Activated naive CD8-positive, alpha-beta T cell treated with anti-CD3 and anti-CD28 coated beads, Interleukin-2, amount 10 ng/mL, durations not matched to agents 7 days and 5 days (primary cell): Measurements from ENCODE around the gene TFDP1. TPM values are rescaled to one million over a fixed set of nuclear protein-coding genes. Genes with fewer than 3 reads are reported as not detected.
"Not testable (repeated sequence)": the region's sequence is repeated elsewhere in the genome, so short reads cannot be mapped to it uniquely, and the experiment has no call there.

Source experiments
- ATAC-seq: fragments of 150-1000 bp; cut with Tn5 transposase; one replicate; pipeline ENCODE4 v1.10.0; 2021; ENCODE audit warnings: low read depth, moderate library complexity
- POLR2A ChIA-PET: fragments of 350-600 bp; sonication (Branson Sonifier 250); formaldehyde crosslinking; loops from one replicate; lab custom pipeline; 2021; ENCODE audit warnings: antibody characterized with exemption; lab: Charles Lee
- DNase-seq: peaks from one replicate; pipeline ENCODE4 v3.0.0; 2021
- H3K27ac Mint-ChIP-seq: one replicate; pipeline ENCODE4 v1.8.0; 2022; ENCODE audit warnings: mild to moderate bottlenecking, mixed read lengths
- H3K27me3 Mint-ChIP-seq: one replicate; pipeline ENCODE4 v1.8.0; 2022; ENCODE audit warnings: mild to moderate bottlenecking, moderate library complexity, mixed read lengths
- H3K36me3 Mint-ChIP-seq: one replicate; pipeline ENCODE4 v1.8.0; 2021; ENCODE audit warnings: mild to moderate bottlenecking, mixed read lengths
- H3K4me1 Mint-ChIP-seq: one replicate; pipeline ENCODE4 v1.8.0; 2021; ENCODE audit warnings: mixed read lengths
- H3K4me3 Mint-ChIP-seq: one replicate; pipeline ENCODE4 v1.8.0; 2022; ENCODE audit warnings: mild to moderate bottlenecking, moderate library complexity, mixed read lengths
- H3K9me3 Mint-ChIP-seq: one replicate; pipeline ENCODE4 v1.8.0; 2021; ENCODE audit warnings: mixed read lengths
- total RNA-seq, 2 experiments: library from RNA; stranded (reverse); gene quantifications; one replicate each; pipeline ENCODE4 v1.2.3, GENCODE V29; 2021

Gene TFDP1
- total RNA-seq, 2 experiments from 2014 or later, result 103 to 117 TPM

DNA sequence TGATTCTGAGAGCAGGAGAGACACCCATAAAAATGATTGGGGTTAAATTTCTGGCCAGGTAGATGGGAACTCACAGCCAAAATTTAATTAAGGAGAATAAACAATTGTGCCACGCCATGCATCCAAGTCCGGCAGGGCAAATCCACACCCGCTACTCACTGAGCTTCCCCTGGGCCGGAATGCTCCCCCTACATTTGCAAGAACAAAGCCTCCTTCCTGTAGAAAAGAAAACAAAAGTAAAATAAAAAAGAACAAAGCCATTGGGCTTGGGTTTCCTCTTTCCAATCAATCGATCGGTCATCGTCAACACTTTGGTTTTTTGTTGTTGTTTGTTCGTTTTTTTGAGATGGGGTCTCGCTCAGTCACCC lies 30.2 kb upstream of the TFDP1 start:
- no peak for DNase-seq
- POLR2A ChIA-PET, result no interaction called here
- Mint-ChIP-seq H3K36me3 (peaks cover 6% of the 10 kb centered on the region), H3K9me3 (no peaks in the 10 kb centered on the region), H3K27ac (no peak overlapping the region), H3K27me3 (no peaks in the 10 kb centered on the region), H3K4me1 (no peaks in the 10 kb centered on the region), H3K4me3 (no peak overlapping the region)
- ATAC-seq, result no peak

DNA sequence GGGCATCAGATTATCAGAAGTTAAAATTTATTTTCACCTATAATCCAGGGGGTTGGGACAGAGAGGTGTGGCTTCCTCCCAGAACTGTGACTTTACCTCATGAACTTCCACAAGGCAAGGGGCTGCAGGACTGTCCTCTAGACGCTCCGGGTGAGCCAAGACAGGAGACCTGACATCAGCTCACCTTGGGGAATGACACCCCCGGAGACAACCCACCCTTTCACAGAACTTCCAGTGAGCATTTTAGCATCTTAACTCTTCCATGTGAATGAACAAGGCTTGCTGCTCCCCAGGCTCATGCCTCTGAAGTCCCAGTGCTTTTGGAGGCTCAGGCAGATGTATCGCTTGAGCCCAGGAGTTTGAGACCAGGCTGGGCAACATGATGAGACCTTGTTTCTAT lies 29.4 kb upstream of the TFDP1 start:
- DNase-seq, result no peak
- Mint-ChIP-seq H3K36me3 (peaks cover 6% of the 10 kb centered on the region), H3K9me3 (no peaks in the 10 kb centered on the region), H3K4me3 (no peak overlapping the region), H3K4me1 (no peaks in the 10 kb centered on the region), H3K27me3 (no peaks in the 10 kb centered on the region), H3K27ac (no peak overlapping the region)
- ATAC-seq, result no peak
- POLR2A ChIA-PET, result no interaction called here

DNA sequence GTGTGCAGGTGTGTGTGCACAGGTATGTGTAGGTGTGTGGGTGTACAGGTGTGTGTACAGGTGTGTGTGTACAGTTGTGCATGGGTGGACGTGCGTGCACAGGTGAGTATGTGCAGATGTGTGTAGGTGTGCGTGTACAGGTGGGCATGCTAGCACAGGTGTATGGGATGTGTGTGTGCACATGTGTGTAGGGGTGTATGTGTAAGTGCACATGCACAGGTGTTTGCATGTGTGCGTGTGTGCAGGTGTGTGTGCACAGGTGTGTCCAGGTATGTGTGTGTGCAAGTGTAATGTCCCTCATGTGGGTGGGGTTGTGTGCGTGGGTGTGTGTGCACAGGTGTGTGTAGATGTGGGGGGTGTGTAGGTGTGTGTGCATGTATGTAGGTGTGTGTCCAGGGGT lies 27.5 kb upstream of the TFDP1 start:
- Mint-ChIP-seq H3K9me3 (no peaks in the 10 kb centered on the region), H3K27ac (no peak overlapping the region), H3K4me1 (no peaks in the 10 kb centered on the region), H3K4me3 (no peak overlapping the region), H3K36me3 (no peaks in the 10 kb centered on the region), H3K27me3 (peaks cover 3% of the 10 kb centered on the region)
- POLR2A ChIA-PET, result no interaction called here
- DNase-seq (peak; percentile 14), ATAC-seq (no peak)

DNA sequence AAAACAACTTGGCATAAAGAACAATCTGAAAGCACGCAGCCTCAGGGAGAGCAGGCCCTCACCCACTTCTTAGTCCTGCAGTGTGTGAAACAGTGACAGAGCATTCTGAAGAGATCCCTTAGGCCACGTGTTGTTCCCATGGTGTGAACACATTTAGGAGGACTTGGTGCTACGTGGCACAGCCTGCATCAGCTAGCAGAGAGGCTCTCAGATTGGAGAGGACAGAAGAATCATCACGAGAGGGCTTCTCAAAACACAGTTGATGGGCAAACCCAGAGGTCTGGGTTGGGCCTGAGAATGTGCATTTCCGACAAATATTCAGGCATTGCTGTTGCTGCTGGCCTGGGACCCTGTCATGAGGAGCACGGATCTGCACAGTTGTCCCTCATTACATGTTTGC lies 26.1 kb upstream of the TFDP1 start:
- no peak for ATAC-seq
- no peaks in the 10 kb centered on the region for H3K9me3 Mint-ChIP-seq

DNA sequence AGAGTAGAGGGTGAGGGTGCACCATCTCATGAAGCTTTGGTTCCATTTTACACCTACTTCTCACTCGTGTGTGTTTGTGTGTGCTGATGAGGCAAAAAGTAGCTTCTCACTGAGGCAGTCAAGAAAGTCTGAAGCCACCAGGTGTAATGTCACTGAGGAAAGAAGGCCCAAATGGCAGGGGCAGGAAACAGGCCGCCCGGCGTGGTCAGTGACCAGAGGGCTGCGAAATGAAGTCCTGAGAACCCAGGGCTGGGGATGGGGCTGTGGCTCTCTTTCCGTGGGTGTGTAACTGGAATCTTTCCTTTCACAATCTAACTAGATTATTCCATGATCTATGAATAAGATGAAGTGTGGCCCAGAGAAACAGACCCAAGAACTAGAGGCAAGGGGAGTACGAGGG lies 25.5 kb upstream of the TFDP1 start:
- H3K36me3 Mint-ChIP-seq, result no peaks in the 10 kb centered on the region
- ATAC-seq (no peak), DNase-seq (no peak)
- POLR2A ChIA-PET, result no interaction called here
- peaks cover 8% of the 10 kb centered on the region for H3K27me3 Mint-ChIP-seq
- peaks cover 2% of the 10 kb centered on the region for H3K4me1 Mint-ChIP-seq
- H3K9me3 Mint-ChIP-seq, result no peaks in the 10 kb centered on the region
- H3K4me3 Mint-ChIP-seq, result no peak overlapping the region
- no peak overlapping the region for H3K27ac Mint-ChIP-seq

More for the DNA sequence above, 26.1 kb upstream of the TFDP1 start:
- DNase-seq, result peak; percentile 12
- peak overlapping the region; percentile 0 for H3K27ac Mint-ChIP-seq
- peaks cover 8% of the 10 kb centered on the region for H3K27me3 Mint-ChIP-seq
- H3K4me3 Mint-ChIP-seq, result no peak overlapping the region
- no peaks in the 10 kb centered on the region for H3K36me3 Mint-ChIP-seq
- POLR2A ChIA-PET, result no interaction called here
- peaks cover 2% of the 10 kb centered on the region for H3K4me1 Mint-ChIP-seq

DNA sequence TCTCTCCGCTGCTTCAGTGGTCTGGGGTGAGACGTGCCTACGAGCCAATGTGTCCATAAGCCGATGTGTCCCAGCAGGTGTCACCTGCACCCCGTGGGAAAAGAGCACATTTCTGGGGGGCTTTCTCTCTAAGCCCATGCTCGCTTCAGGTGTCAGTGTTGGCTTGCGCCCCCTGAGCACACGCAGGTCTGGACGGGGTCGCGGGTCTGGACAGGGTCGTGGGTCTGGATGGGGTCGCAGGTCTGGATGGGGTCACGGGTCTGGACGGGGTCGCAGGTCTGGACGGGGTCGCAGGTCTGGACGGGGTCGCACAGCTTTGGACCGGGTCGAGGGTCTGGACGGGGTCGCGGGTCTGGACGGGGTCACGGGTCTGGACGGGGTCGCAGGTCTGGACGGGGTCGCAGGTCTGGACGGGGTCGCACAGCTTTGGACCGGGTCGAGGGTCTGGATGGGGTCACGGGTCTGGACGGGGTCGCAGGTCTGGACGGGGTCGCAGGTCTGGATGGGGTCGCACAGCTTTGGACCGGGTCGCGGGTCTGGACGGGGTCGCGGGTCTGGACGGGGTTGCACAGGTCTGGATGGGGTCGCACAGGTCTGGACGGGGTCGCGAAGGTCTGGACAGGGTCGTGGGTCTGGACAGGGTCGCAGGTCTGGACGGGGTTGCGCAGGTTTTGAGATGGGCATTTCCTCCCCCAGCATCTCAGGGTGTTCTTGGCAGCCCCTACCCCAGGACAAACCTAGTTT lies 24.5 kb upstream of the TFDP1 start:
- Mint-ChIP-seq H3K4me1 (peaks cover 2% of the 10 kb centered on the region), H3K4me3 (no peak overlapping the region), H3K27me3 (peaks cover 8% of the 10 kb centered on the region), H3K9me3 (no peaks in the 10 kb centered on the region), H3K27ac (no peak overlapping the region), H3K36me3 (no peaks in the 10 kb centered on the region)
- DNase-seq, result peak; percentile 15
- POLR2A ChIA-PET, result no interaction called here
- no peak for ATAC-seq

DNA sequence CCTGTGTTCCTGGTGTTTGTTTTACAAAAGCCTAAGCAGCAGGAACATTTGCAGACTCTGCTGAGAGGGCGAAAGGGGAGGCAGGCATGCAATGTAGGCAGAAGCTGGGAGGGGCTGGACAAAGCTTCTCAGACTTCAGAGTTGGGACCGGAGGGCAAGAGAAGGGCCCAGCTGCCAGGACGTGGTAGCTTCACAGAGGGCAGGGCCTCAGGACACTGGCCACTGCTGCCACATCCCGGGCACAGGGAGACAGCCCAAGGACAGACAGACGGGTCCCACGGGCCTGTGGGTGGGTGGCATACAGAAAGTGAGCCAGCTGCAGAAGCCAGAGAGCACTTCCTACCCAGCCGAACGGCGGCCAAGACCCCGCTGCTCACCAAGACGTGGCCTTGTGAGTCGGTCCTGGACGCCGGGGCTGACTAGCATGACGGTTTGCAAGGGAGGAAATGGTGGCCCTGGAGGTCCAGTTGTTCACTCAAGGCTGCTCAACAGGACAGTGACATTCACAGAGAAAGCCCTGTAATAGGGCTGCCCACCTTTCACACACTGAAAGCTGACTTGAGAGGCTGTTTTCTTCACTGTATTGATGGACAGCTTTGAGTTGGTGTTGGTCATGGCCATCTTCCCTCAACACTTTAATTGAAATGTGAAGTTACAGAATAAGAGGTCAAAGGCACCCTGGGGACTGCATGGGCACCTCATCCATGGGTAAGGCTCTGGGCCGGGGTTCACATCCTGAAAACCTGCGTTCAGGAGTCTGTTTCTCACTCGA lies 23.7 kb upstream of the TFDP1 start:
- H3K27me3 Mint-ChIP-seq, result peaks cover 12% of the 10 kb centered on the region
- H3K27ac Mint-ChIP-seq, result no peak overlapping the region
- no peaks in the 10 kb centered on the region for H3K36me3 Mint-ChIP-seq
- DNase-seq (no peak), ATAC-seq (no peak)
- H3K4me3 Mint-ChIP-seq, result no peak overlapping the region
- H3K9me3 Mint-ChIP-seq, result no peaks in the 10 kb centered on the region
- POLR2A ChIA-PET, result no interaction called here
- H3K4me1 Mint-ChIP-seq, result peaks cover 2% of the 10 kb centered on the region

DNA sequence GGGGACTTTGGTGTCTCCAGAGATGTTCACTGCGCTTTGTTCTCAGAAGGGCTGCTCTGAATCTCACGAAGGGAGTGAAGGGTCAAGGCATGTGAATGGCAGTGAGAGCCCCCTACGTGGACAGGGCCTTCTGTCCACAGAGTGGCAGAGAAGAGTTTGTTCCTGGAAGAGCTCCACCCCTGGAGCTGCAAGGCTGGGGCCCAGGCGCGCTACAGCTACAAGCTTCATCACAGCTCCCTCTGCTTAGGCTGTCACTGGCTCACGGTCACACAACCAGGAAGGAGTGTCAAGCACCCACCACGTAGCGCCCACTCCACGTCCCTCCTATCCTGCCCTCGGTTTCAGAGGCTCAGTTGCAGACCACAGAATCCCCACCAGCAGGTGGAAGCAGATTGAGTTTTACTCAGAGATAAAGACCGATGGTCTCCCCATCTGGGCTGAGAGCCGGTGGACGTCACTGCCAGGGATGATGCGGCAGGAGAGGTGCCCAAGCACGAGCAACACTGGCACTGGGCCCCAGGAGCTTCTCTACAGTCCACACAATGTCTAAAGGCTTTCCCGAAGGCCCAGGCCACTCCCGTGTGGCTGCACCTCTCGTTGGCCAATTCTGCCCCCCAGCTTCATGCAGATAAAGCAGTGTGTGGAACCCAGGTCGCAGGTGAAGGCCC lies 23.0 kb upstream of the TFDP1 start:
- POLR2A ChIA-PET, result interaction anchor here (0.8 kb wide), 1 partner anchor 47 kb away, joined by 3 read pairs; no protein-coding TSS in a partner anchor
- Mint-ChIP-seq H3K9me3 (no peaks in the 10 kb centered on the region), H3K36me3 (no peaks in the 10 kb centered on the region), H3K27me3 (peaks cover 12% of the 10 kb centered on the region), H3K27ac (no peak overlapping the region), H3K4me3 (no peak overlapping the region), H3K4me1 (peaks cover 2% of the 10 kb centered on the region)
- DNase-seq (no peak), ATAC-seq (no peak)

DNA sequence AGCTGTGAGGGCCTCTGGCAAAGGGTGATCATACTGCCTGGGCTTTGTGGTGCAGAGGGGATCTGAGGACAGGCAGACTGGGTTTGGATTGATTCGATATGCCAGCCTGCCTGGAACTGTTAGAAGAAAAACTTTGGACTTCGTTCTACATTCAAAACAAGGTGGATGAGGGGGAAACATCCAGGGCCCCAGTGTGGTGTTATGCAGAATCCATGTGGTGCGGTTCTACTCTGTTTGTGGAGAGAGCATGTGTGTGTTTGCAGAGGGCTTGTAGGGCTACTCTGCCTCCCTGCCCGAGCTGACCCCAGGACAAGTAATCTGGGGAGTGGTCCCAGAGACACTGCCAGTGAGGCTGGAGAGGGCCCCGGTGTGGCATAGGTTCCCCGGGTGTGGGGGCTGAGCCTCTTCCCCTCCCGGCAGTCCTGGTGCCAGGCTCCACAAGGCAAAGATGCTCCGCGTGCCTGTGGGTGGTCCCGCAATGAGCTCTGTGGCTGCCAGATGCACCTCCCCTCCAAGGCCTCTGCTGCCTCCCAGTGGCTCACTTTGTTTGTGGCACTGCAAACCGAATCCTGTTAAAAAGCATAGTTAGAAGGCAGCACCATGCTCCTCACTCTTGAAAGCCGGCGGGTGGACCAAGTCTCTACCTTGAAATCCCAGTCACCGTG lies 22.3 kb upstream of the TFDP1 start:
- Mint-ChIP-seq H3K27me3 (peaks cover 12% of the 10 kb centered on the region), H3K4me3 (no peak overlapping the region), H3K4me1 (peaks cover 2% of the 10 kb centered on the region), H3K9me3 (no peaks in the 10 kb centered on the region), H3K36me3 (no peaks in the 10 kb centered on the region), H3K27ac (no peak overlapping the region)
- POLR2A ChIA-PET, result interaction anchor here (0.8 kb wide), 1 partner anchor 48 kb away, joined by 3 read pairs; no protein-coding TSS in a partner anchor
- DNase-seq (peak; percentile 59), ATAC-seq (peak; percentile 79)

DNA sequence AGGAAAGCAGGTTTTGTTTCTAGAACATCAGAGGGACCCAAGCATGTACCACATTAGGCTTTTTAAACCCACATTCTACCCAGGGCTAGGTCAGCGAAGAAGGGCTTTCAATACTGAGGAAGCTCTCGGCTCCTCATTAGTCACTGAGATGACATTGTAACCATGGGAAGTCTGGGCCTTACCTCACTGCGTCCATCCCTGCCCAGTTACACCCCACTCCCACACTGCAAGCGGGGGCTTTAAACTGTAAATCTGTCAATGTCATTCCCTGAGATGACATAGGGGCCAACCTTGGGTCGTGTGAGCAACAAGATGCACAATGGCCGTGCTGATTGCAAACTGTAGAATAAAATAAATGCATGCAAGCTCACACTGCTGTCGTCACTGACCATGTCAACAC lies 21.7 kb upstream of the TFDP1 start:
- peaks cover 2% of the 10 kb centered on the region for H3K4me1 Mint-ChIP-seq
- H3K36me3 Mint-ChIP-seq, result no peaks in the 10 kb centered on the region
- peaks cover 18% of the 10 kb centered on the region for H3K27me3 Mint-ChIP-seq
- H3K4me3 Mint-ChIP-seq, result no peak overlapping the region
- ATAC-seq (no peak), DNase-seq (no peak)
- no peak overlapping the region for H3K27ac Mint-ChIP-seq
- H3K9me3 Mint-ChIP-seq, result no peaks in the 10 kb centered on the region
- POLR2A ChIA-PET, result interaction anchor here (0.8 kb wide), 1 partner anchor 49 kb away, joined by 3 read pairs; no protein-coding TSS in a partner anchor

DNA sequence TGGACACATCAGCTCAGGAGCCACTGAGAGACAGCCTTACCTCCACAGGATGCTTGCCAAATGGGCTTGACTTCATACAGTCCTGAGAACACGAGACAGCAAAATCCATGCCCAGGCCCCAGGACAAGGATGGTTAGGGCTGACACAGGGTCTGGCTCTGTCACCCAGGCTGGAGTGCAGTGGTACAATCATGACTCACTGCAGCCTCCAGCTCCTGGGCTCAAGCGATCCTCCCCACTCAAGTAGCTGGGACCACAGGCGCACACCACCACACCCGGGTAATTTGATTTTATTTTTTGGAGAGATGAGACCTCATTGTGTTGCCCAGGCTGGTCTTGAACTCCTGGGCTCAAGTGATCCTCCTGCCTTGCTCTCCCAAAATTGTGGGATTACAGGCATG lies 21.0 kb upstream of the TFDP1 start:
- not testable (repeated sequence) for H3K4me3 Mint-ChIP-seq, ATAC-seq, H3K4me1 Mint-ChIP-seq, DNase-seq, H3K27ac Mint-ChIP-seq, H3K9me3 Mint-ChIP-seq, H3K36me3 Mint-ChIP-seq
- POLR2A ChIA-PET, result interaction anchor here (0.6 kb wide), 1 partner anchor 618 kb away, joined by 3 read pairs; no protein-coding TSS in a partner anchor
- H3K27me3 Mint-ChIP-seq, result peaks cover 18% of the 10 kb centered on the region

DNA sequence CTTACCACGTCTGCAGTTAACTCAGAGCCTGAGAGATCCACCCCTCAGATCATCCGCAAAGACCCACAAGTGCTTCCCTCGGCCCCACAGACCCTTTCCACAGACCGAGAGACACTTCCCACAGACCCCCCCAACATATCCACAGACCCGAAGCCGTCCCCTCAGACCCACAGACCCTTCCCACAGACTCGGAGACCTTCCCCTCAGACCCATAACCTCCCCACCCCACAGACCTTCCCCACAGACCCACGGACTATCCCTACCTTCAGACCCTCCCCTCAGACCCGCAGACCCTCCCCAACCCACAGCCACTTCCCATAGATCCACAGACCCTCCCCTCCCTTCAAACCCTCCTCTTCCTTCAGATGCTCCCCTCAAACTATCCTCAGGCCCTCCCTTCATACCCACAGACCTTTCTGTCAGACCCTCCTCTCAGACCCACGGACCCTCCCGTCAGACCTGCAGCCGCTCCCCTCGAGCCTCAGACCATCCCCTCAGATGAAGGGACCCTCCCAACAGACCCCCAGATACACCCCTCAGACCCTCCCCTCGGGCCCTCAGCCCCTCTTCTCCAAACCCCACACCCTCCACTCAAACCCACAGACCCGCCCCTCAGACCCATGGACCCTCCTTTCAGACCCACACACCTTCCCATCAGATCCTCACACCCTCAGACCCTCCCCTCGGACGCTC lies 20.1 kb upstream of the TFDP1 start:
- H3K27ac Mint-ChIP-seq, result no peak overlapping the region
- POLR2A ChIA-PET, result no interaction called here
- H3K27me3 Mint-ChIP-seq, result peaks cover 26% of the 10 kb centered on the region
- H3K9me3 Mint-ChIP-seq, result no peaks in the 10 kb centered on the region
- ATAC-seq (no peak), DNase-seq (no peak)
- no peaks in the 10 kb centered on the region for H3K36me3 Mint-ChIP-seq
- H3K4me3 Mint-ChIP-seq, result no peak overlapping the region
- peaks cover 2% of the 10 kb centered on the region for H3K4me1 Mint-ChIP-seq
